GM12864 (cell line): ENCODE results near the gene PCDHB1.

Experiments
- DNase-seq: peaks from one replicate; pipeline ENCODE4 v3.0.0-alpha.2; 2011; ENCODE audit warnings: low read depth
- H3K4me3 ChIP-seq: 2 replicates; pipeline ENCODE4 v1.5.1; 2011; ENCODE audit warnings: mild to moderate bottlenecking, low read depth, low read length, control low read depth
- CTCF ChIP-seq: IDR thresholded peaks from 2 replicates; pipeline ENCODE4 v1.5.1; 2011; ENCODE audit warnings: low read depth, mild to moderate bottlenecking, moderate library complexity, low read length, control low read depth, inconsistent platforms; ENCODE audit errors: missing control alignments

The PCDHB1 gene

GRCh38 chr5:141007791-141008190 is 43.4 kb upstream of the PCDHB1 start:
- no peak overlapping the region for H3K4me3 ChIP-seq
- DNase-seq: no peak
- TF ChIP-seq CTCF: no peak

DNA sequence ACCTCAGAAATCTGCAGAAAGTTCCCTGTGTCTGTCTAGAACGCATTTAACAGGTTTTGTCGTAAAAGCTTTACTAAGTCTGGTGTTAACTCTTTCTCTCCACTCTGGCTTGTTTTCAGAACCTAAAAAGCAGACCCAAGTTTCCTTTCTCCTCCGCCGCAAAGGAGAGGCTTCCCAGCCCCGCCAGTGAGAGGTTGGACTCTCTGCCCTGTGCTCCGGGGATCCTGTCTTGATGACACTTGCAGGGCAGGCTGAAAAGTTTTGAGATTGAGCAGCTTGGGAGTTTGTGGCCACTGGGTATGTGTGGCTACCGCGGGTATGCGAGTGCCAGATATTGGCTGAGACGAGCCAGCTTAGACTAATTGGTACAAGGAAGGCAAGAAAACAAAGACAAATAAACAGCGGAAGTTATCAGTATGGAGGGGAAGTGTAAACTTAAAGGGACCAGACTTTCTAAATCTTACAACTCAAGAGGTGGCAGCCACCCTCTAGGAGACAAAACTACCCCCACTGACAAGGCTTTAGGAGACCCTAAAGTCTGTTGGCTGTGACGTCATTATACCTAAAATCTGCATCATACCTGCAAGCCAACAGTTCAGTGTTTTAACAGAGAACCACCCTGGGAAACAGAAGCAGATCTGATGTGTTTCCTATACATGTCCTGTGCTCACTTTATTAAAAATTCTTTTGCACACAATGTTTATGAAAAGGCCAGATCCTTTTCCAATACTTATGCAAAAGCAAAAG is 41.0 kb upstream of the PCDHB1 start:
- no peak overlapping the region for H3K4me3 ChIP-seq
- TF ChIP-seq CTCF: no peak
- no peak for DNase-seq

GRCh38 chr5:141017943-141018342 is 33.2 kb upstream of the PCDHB1 start:
- DNase-seq: no peak
- H3K4me3 ChIP-seq: no peak overlapping the region
- no peak for TF ChIP-seq CTCF

GRCh38 chr5:141022384-141022783 is 28.8 kb upstream of the PCDHB1 start:
- DNase-seq: no peak
- TF ChIP-seq CTCF: no peak
- no peak overlapping the region for H3K4me3 ChIP-seq

DNA sequence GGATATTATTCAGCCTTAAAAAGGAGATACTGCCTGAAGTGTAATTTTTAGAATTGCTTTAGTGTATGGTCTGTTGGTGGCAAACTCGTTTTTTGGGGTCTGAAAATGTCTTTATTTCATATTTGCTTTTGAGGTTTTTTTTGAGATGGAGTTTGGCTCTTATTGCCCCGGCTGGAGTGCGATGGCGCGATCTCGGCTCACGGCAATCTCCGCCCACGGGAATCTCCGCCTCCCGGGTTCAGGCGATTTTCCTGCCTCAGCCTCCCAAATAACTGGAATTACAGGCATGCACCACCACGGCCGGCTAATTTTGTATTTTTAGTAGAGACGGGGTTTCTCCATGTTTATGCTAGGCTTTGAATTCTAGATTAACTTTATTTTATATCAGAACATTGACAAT is 20.2 kb upstream of the PCDHB1 start:
- no peak for TF ChIP-seq CTCF
- DNase-seq: no peak
- no peak overlapping the region for H3K4me3 ChIP-seq

GRCh38 chr5:141032626-141033025 is 18.5 kb upstream of the PCDHB1 start:
- no peak for DNase-seq
- no peak overlapping the region for H3K4me3 ChIP-seq
- TF ChIP-seq CTCF: no peak

GRCh38 chr5:141039061-141039460 is 12.1 kb upstream of the PCDHB1 start:
- no peak for TF ChIP-seq CTCF
- H3K4me3 ChIP-seq: no peak overlapping the region
- no peak for DNase-seq
